OCI-LY7 (cell line): Measurements from ENCODE around the gene PDZK1IP1.

Experiments used
- CTCF ChIP-seq: fragments of 200-600 bp; sonication (generic); conservative IDR thresholded peaks from 2 replicates; pipeline ENCODE4 v1.5.1; 2014; ENCODE audit warnings: mild to moderate bottlenecking, antibody characterized with exemption, low read length, moderate library complexity, mixed read lengths
- EZH2phosphoT487 ChIP-seq: fragments of 200-600 bp; sonication (generic); IDR thresholded peaks from 2 replicates; pipeline ENCODE4 v1.6.1; 2018; ENCODE audit warnings: low read depth, borderline replicate concordance, mild to moderate bottlenecking, mixed run types, antibody characterized with exemption, low read length, moderate library complexity, mixed read lengths

GRCh38 chr1:47222476-47222875, 32.6 kb upstream of the PDZK1IP1 start:
- TF ChIP-seq CTCF (no peak), EZH2phosphoT487 (no peak)
